B cell (primary cell): Measurements from ENCODE around the gene CLK2.

Experiments
- CTCF ChIP-seq: fragments of 200-600 bp; IDR thresholded peaks from one replicate; pipeline ENCODE4 v1.8.0; 2022; ENCODE audit warnings: antibody characterized with exemption, mild to moderate bottlenecking
- EZH2 ChIP-seq: IDR thresholded peaks from 2 replicates; pipeline ENCODE4 v1.6.1; 2012; ENCODE audit warnings: borderline replicate concordance, low read depth, mild to moderate bottlenecking, moderate library complexity, low read length; ENCODE audit not compliant: insufficient read depth, poor library complexity, severe bottlenecking

- TF ChIP-seq CTCF: no peak
- TF ChIP-seq EZH2: no peak
Measured at GRCh38 chr1:155300024-155300423, 26.7 kb upstream of the CLK2 start.
